HG03354 (cell line): ENCODE data around the gene DNAJC13.
A peak's percentile ranks its signal among the peaks of the same experiment; 100 is the strongest.

Source experiments
- ATAC-seq: cut with Tn5 transposase; IDR thresholded peaks from one replicate; pipeline ENCODE4 v1.9.1; 2021; ENCODE audit warnings: mild to moderate bottlenecking; ENCODE audit not compliant: unreplicated experiment, poor library complexity, severe bottlenecking

Gene DNAJC13

DNA sequence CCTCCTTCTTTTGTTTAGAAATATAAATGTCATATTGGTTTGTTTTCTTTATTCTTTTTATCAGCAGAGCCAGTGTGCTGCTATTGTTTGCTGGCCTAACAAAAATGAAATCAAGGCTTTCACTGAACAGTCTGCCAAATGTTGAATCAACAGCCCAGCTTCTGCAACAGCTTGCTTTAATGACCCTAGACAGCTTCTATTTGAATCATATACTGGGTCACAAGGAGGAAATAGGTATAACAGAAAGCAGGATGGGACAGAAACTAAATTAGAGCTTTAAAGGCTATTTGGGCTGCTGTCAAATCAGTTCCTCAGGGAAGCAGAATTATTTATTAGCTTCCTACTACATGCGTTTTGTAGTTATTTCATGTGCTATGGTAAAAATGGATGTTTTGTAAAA lies 12.1 kb upstream of the DNAJC13 start:
- no peak for ATAC-seq

DNA sequence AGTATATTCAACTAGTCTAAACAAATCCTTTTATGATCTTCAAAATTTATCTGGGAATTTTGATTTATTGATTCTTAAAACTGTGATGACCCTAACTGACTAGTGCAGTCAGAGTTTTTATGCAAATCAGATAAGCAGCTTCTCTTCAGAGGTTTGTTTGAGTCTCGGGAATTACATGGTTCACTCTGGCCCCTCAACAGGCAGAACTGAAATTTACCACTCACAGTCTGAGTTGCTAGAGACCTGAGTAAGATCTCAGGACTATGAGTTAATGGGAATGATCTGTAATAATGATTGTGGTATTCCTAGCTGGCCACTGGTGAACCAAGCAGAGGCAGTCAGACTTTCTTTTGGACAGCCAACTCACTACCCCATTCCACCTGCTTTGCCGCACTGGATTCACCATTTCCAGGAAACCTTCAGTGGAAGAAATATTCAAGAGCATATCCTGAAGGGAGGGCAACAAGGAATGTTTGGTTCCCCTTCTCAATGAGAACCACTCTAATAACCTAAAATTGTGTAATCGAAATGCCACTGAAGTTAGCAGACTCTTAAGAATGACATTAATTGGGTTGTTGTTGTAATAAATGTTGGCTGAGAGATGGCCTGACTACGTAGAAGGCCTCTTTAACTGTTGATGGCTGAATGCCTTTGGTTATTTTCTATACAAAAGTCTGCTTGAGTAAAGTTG lies 11.5 kb upstream of the DNAJC13 start:
- no peak for ATAC-seq

DNA sequence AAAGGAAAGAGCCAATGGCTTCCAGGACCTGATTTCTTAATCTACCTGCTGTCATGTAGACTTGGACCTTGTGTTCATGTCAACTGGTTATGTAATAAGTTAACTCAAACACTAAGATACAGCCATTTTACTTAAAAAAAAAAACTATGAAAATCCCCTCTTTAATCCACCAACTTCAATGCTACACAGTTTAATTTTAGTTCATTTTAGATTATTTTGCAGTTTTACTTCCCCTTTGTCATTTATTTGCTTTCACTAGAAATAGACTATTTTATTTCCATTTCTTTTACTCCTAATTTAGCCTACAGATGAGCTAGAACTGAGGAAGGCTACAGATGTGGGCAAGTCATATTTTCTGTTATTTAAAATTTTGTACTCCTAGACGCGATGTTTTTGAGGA lies 10.7 kb upstream of the DNAJC13 start:
- no peak for ATAC-seq

DNA sequence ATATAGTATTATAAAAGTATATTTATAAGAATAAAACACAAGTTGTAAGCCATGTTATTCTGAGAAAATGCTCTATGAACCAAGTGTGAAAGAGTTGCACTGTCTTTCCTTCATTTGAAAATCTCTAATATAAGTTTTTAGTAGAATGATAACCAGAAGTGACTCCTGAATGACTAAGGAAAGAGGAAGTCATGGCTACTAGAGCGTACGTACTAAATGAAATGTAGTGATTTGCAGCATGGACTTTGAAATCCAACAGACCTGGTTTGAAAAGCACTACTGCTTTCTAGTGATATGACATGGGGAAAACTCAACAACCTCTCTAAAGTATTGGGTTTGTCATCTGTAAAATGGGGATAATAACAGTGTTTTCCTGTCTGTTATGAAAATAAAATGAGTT lies 10.3 kb upstream of the DNAJC13 start:
- ATAC-seq = no peak

DNA sequence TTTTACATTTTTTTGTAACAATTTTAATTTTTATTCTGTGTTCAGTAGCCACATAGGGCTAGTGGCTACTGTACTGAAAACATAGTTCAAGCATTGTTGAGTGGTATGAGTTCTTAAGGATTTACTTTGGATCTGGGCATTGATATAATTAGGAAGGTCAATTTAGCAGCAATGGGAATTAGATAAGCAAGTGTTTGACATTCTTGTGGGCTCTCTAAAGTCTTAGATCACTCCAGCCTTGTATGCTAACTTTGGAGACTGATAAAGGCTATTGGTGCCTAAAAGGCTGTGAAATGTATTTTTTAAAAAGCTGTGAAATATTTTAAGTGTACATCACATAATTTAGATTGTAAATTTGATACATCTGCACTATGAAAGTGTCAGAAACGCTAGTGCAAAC lies 2.5 kb upstream of the DNAJC13 start:
- ATAC-seq = no peak

DNA sequence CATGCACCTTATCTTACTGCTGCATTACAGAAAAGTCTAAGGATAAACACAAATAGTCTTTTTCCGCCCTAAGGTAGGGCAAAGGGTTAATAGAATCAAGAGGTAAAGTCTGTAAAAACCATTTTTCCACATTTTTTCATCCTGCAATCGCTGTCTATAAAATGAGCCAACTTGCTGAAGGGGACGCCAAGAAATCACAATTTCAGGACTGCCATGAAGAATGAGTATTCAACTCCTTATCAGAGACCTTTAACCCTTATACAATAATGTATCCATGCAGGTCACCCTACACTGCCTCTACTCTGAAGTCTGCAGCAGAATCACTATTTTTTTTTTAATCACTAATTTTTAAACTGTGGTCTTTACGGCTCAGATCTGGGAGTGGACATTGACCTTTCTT lies 1.1 kb upstream of the DNAJC13 start:
- ATAC-seq = no peak

DNA sequence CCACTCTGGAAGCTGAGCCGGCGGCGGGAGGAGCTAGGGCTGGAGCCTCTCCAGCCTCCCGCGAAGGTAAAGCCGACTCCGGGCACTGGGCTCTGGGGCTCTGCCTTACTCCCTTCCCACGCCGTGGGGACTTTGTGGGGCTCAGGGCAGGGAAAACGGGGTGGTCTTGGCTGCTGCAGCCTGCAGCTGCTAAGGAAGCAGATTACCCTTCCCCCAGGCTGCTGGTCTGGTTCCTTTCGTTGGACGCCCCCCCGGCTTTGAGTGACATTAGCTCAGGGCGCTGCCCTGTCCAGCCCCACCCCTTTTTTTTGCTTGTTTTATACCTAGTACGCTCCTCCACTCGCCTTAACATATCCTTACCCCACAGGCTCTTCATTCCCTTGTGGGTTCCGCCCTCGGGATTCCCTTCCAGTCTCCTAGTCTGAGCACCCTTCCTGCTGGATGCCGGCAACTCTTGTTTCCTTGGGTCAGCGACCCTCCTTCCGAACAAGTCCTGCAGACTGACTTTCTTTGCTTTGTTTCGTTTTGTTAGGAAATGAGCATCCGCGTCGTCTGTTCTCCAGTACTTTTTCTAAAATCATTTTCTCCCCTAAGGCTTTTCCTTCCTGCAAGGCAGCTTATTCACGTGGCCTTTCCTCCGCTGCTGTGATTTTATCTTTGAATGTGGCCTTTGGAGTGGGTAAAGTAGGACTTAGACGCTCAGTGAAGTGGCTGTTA lies 551 bp downstream of the DNAJC13 start:
- ATAC-seq = peak; percentile 64

DNA sequence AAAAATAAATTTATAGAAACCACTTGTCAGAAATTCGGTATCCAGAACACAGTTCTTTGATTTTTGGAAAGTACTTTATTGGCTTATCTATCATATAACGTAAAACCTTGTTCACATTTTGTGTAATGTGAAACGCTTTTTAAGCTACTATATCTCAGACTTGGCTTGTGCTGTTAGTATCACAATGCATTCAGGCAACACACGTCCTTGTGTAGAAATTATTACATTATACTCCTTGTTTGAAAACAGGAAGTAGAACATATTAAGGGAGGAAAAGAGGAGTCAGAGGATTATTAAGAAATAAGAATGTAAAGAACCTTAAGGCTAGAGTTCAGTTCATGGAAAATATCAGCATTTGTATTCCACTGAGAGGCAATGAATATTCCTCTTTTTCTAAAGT lies 1.6 kb downstream of the DNAJC13 start:
- ATAC-seq = no peak

DNA sequence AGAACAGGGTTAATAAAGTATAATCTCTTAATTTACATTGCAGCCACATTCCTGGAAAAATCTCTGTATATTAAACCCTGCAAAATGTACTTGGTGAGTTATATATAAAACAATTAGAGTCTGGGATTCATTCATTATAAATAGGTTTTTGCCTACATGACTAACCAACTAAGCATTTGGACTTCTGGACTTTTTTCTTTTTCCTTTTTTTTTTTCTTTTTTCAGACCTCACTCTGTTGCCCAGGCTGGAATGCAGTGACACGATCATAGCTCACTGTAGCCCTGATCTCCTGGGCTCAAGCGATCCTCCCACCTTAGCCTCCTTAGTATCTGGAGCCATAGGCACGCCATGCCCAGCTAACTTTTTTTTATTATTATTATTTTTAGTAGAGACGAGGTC lies 4.5 kb downstream of the DNAJC13 start:
- ATAC-seq = no peak

DNA sequence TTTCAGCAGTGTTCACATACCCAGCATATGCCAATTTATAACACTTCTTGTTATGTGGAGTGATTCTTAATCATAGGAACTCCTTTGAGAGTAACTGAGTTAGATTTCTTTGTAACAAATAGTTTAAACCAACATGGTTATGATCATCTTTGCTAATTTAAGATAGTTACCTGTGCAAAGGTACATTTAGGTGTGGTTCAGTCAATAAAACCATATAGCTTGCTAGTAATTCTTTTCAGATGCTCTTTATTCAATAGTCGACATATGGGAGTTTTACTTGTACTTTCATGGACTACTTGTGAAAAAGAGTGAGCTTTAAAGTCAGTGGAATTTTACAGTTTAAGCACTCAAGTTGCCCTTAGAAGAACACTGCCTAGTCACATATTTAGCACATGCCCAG lies 5.2 kb downstream of the DNAJC13 start:
- ATAC-seq = no peak

DNA sequence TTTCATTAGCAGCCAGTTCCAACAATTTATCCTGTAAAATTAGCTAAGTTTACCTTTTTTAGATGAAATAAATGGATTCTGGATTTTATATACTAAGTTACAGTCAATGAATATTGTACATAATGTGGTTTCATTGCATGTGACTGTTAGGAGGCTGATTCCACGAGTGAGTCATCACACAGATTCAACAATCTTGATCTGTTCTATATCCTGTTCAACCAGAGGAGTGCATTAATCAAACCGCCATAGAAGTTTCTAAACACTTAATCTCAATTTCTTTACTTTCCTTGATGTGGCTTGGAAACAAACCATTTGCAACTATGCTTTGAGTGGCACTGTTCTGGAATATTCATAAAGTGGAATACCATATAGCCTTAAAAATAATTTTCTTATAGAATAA lies 15.3 kb downstream of the DNAJC13 start:
- ATAC-seq = no peak

DNA sequence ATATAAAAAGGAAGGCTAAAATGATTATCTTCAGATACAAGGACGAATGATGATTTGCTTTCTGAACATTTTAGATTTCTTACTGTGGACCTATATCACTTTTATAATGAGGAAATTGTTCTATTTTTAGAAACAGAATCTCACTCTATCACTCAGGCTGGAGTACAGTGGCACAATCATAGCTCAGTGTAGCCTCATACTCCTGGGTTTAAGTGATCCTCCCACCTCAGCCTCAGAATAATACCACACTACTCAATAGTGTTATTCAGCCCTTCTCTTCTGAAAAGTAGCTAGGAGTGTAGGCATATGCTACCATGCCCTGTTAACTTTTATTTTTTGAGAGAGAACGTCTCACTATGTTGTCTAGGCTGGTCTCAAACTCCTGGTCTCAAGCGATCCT lies 15.8 kb downstream of the DNAJC13 start:
- no peak for ATAC-seq

DNA sequence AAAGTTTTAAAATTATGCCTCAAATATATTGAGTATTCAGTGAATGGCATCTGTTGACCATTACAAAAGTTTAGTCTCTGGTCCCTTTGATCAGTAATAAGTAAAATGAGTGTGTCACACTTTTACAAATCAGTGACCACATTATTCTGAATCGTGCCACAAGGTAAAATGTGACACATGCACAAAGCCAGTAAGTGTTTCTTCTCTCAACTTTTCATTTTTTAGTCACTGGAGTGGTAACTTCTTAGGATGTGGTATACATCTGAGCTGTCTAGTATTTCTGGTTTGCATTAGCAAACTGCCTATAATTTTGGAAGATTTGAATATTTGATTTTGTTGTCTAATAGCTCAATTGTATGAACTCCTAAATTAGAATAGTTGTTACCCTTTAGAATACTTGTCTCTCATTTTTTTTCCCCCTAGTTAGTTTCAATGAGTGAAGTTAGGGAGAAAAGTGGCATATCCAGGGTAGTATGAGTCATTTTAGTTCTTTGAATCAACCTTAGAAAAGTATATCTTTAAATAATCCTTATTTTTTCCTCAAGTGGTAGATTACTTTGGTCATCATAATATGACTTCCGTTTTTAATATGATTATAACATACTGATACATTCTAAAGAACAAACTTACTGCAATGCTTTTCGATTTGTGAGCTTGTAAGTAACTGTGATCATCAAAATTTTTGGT lies 18.1 kb downstream of the DNAJC13 start:
- no peak for ATAC-seq

DNA sequence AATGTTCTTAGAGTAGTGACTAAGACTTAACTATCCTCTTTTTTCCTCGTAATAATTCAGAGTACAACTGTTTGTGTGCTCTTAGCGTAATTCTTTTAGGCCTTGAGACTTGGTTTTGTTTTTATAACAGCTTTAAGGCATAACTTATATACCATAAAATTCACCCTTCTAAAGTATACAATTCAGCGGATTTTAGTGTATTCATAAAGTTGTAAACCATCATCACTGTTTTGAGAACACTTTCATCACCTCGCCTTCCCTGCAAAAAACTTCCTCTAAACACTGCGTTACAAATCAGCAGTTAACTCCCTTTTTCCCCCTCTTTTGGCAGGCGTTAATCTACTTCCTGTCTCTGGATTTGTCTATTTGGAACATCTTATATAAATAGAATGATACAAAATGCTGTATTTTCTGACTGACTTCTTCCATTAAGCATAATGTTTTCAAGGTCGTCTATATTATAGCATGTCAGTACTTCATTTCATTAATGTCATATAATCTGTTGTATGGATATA lies 18.7 kb downstream of the DNAJC13 start:
- no peak for ATAC-seq

DNA sequence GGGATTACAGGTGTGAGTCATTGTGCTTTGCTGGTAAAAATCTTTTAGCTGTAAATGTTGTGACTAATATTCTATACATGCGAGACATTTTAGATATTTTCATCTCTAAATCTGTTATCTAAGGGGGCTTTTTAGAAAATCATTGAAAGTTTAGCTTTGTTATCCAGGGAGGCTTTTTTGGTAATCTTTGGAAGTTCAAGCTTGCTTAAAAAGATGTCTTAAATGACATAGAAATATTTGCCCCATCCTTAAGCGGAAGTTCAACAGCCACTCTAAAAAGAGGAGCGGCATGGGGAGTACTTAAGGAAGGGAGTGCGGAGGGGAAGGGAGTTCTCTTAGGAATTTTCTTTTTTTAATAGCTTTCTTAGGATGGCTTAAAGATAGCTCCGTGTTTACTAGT lies 26.1 kb downstream of the DNAJC13 start:
- no peak for ATAC-seq

DNA sequence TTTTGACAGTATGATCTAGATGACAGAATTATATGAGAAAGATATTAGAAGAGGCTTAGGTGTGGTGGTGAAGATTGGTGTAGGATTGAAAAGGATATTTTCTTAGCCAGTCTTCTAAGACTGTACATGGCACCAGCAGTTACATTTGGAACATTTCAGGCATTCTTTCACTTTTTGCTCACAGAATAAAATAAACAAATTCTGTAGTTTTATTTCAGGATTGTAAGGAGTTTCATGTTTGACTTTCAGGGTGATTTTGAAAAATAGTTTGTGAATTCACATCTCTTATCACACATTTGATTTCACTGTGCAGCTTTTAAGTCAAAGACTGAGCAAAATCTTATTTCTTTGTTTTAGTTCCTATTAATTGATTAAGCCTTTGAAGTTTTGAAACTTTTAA lies 27.1 kb downstream of the DNAJC13 start:
- no peak for ATAC-seq

DNA sequence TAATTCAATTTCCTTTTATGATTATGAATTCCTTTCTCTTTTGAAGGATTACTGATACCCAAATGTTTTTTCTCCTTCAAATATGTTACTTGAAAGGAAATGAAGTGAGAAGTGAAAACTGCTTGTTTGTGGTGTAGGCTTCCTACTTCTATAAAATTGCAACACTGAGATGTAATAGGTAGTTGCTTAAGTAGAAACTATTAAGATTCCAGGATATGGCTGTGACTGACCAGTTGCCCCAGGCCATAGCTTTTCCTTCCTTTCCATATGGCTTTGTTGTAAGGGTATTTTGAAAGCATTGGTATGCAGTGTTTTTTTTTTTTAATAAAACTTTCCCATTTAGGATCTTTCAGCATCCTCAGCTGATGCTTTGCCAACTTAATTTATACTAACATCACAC lies 28.5 kb downstream of the DNAJC13 start:
- ATAC-seq = no peak

DNA sequence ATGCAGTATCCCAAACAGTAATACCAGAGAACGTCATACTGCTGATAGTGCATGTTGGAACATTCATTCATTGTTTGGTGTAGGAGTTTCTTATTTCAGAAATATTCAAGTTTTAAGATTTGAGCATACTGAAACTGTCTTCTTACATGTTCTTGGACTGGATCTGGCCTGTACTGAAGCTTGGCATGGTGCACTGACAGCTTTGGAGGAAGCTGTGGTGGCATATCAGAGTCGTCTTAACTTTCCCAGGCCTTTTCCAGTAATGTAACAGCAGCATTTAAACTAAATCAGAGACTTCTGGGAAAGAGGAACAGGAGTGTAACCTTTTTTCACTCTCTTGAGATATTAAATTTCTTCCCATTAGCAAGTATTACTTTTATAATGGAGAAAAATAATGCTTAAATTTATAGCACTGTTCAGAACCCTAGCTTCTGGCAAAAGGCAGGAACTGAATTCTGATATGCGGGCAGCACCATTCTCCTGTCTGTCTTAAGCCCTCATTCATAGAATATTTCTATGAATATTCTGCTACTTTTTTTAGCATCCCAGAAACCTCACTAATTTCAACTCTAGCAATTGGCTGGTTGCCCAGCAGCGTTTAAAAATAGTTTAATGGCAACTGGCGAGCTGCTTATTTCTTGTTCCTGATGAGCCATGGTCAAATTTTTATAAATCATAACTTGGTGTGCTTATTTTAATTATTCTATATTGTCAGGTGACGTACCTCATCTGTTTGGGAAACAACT lies 31.1 kb downstream of the DNAJC13 start:
- no peak for ATAC-seq

DNA sequence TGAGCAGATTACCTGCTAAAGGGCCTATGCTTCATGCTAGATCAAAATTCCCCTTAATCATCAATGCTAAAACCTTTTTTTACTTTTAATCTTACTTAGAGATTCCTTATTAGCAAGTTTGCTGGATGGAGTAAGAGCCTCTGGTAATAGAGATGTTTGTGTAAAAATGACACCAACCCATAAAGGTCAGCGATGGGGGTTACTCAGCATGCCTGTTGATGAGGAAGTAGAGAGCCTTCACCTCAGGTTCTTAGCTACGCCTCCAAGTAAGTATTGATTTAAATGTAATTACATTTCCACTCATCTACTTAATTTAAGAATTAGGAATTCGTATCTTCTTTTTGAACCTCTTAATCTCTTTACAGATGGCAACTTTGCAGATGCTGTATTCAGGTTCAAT lies 38.8 kb downstream of the DNAJC13 start:
- ATAC-seq = no peak

DNA sequence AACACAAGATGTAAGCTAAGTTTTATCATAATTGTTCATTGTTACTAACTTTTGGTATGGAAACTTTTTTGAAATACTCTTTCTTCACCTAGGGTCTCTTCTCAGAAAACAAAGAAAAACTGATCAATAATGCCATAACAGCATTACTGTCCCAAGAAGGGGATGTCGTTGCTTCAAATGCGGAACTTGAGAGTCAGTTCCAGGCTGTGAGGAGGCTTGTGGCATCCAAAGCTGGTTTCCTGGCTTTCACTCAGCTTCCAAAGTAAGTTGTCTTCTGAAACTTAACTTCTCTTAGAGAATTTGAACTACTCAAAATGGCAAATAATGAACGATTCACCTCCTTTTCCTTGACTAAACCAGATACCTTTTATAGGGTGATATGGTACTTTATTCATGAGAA lies 39.3 kb downstream of the DNAJC13 start:
- no peak for ATAC-seq
